NCI-H82 treated with DMSO at 0.1 percent for 48 hours (cell line): ENCODE measurements around the gene TMEM233.

Source experiments
- DNase-seq: peaks from one replicate; lab custom pipeline; 2025; ENCODE audit not compliant: unreplicated experiment; lab: John Stamatoyannopoulos, UW

The TMEM233 gene

DNA sequence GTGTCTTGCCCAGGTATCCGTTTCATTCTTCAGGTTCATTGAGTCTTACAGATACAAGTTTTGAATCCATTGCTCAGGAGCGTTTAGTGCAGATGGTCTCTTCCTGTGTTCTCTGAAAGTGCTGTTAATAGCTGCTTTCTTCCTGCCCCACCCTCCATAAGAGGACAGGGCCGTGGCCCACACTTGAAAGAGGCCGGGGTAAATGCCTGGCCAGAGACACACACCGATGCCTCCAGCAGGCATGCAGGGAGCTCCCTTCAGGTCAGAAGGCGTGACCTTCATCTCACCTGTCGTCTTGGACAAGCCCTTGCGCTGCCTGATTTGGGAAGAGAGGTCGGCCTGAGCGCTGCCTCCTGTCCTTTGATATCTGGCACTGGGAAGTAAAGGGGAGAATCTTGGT lies 85.9 kb downstream of the TMEM233 start:
- no peak for DNase-seq

DNA sequence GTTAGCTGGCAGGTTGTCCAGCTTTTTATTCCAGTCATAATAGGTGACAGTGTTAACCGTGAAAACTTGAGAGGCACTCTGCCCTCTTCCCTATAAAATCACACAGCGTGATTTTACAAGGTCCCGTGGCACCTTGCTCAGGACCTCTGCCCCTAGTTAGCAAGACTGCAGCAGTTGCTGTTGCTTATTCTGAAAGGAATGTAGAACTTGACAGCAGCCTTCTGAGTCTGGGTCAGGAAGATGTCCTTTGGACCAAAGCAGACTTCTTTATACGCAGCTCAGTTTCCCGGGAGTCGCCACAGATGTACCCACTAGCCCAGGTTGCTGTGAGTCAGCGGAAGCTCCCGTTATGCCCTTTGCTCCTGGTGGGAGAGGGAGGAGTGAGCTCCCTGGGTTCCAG lies 87.5 kb downstream of the TMEM233 start:
- no peak for DNase-seq

DNA sequence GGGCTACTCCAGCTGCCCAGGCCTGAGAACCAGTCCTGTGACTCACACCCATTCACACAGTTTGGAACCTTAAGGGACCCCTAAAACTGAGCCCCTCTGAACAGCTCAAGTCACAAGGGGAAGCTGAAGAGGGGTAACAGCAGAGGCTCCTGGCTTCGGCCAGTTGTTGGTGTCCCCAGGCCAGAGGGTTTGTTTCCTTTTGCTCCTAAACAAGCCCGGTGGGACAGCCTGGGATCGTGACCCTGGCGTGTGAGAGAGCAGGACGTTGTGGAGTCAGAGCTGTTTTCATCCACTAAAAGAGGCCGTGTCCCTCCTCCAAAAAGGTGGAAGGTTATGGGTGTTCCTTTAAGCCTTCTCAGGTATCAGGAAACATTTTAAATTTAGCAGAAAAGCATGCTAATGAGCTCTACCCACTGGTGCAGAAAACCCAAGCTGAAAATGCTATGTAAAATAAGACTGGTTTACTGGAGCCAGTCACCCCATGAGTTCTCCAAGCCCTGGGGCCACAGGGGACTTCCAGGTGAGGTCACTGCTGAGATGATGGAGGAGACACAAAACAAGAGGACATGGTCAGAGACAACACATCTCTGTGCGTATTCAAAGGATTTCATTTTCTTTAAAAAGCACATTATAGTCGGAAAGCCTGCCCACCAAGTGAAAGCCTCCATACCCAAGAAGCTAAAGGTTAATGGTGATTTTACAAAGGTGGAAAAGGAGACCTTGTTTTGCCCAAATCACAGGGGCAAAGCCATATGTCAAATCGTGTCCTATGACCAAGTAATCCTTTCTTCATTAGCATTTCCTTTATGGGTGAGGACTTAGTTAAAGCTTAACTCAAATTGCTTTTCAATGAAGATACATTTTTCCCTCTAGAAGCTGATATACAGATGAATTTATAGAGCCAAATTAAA lies 88.4 kb downstream of the TMEM233 start:
- no peak for DNase-seq

DNA sequence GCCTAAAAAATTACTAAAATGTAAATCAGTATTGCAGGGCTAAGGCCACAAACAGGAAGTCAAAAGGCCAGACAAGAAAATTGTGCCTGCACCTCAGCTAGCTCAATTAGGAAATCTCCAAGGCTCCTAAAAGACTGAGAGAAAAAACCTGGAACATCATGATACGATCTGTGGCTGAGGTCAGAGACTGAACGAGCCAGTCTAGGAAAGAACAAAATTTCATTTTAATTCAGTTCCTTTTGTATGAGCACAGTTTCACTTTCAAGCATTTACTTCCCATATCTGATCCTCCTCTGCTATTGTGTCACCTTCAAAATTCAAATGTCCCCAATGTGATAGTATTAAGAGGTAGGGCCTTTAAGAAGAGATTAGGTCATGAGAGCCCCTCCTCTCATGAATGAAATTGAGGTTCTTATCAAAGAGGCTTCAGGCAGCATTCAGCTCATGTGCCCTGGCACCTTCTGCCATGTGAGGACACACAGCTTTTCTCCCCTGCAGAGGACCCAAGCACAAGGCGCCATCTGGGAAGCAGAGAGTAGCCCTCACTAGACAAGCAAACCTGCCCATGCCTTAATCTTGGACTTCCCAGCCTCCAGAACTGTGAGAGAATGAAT lies 89.2 kb downstream of the TMEM233 start:
- no peak for DNase-seq

DNA sequence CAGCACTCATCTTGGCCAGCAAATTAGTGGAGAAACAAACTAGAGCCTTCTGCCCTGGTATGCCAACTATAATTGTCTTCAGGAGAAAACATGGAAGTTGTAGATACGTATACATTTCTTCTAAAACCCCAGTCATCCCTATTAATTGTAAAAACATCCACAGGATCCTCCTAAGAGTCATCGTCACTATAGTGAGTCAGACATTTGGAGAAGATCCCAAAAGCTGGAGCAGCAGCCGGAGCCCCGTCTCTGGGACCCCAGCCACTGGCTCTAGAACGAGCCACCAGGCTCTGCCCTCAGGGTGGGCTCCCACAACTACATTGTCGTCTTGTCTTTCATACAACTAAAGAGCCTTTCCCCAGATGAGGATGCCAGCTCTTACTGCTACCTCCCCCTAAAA lies 89.8 kb downstream of the TMEM233 start:
- DNase-seq: no peak

DNA sequence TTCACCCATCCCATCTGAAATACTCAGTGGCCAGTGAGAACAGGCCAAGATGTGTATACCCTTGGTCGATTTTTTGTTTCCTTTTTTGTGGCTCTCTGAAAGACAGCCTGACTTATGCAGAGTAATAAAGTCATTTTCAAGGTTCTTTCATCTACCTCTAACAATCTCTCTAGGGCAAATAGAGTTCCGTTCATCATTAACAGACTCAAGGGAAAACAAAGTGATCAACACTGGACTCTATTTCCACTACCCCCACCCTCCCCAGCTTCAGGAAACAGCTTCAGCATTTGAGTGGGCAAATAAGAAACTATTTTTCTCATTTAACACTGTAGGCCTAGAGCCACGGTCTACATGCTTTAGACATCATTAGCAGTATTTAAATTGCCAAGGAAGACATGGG lies 90.2 kb downstream of the TMEM233 start:
- DNase-seq: no peak

DNA sequence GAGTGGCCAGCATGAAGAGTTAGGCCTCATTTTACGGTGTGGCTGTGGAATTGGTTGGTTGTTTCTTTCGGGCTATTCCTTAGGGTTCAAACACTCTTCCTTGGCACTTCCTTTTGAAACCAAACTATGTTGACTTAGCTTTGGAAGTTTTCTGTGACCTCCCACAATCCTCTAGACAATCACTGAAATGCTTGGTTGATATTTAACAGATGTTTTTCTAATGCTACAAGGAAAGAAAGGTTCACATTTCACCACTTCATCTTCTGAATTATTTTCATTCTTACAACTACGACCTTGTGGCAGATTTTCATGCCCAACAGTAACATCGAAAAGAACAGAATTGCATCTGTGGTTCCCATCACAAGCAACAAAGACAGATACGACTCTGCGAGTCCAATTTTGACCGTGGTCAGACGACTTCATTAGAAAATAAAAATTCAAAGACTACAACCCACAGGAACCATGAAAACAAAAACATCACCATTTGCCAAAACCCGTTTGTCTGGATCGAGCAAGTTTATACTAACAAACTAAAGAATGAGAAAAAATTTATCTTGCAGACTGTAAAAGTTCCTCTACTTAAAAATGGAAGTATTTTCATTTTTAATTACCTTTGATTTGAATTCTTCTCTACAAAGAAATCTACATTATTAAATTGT lies 91.3 kb downstream of the TMEM233 start:
- DNase-seq: no peak

DNA sequence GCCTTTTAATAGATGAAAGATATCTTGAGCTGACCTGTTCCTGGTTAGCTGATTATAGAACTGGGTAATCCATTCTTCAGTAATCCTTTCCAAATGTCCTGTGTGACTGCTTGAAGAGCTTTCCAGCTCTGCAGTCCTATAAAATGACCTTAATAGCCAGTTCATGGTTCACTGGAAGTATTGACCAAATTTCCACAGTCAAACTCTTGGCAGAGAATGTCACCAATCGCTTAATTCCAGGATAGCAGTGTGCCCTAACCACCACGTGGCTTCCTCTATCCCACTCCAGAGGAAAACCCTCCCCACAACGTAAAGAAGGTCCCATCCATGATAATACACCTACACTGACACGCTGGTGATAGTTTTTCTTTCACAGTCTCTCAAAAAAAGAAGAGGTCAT lies 91.8 kb downstream of the TMEM233 start:
- no peak for DNase-seq

DNA sequence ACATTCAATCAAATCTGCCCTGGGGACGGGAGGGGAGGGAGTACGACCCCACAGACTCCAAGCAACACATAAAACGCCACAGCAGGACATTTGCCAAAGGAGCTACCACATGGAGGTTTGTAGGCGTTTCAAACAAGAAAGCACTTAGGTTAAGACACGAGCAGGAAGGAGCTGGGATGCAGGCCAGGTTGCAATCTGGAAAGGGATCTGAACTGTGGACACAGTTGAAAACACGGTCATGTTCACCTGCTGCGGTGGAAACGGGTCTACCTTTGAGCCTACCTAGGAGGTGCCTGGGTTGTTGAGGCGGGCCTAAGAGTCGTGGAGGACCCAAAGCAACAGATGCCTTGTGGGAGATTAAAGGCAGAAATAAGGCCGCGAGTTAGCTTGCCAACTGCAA lies 92.8 kb downstream of the TMEM233 start:
- DNase-seq: no peak

DNA sequence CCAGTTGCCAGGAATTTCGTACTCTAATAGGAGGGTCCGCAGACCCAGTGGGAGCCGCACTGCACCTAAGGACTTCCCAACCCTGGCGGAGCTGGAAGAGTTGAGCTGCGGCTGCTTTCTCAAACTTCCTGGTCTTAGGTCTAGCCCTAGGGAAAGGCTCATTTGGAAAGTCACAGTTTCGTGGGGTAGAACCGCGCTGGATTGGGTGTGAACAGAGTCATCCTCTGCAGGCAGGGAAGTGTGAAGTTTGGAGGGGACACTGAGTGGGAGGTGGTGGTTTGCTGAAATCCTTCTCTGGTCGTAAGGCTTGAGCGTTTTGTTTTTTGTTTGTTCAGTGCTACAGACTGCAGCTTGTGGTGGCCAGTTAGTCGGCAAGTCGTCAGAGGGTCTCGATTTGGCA lies 93.2 kb downstream of the TMEM233 start:
- DNase-seq: no peak

DNA sequence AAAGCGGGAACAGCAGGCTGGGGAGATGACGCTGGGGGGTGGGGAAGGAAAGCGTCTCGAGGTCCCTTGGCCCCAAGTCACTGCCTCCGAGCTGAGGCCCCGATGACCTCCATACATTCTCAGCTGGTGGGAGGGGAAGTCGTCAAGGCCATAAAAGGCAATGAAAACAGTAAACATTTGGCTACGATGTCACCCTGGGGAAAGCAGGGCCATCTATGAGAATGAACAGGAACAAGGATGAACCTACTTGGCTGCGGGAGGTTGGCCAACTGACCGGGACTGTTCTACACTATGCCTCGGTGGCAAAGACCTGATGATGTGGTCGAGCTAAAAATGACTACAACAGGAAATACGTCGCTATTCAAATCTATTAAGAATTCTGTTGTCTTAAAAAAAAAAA lies 93.8 kb downstream of the TMEM233 start:
- no peak for DNase-seq

DNA sequence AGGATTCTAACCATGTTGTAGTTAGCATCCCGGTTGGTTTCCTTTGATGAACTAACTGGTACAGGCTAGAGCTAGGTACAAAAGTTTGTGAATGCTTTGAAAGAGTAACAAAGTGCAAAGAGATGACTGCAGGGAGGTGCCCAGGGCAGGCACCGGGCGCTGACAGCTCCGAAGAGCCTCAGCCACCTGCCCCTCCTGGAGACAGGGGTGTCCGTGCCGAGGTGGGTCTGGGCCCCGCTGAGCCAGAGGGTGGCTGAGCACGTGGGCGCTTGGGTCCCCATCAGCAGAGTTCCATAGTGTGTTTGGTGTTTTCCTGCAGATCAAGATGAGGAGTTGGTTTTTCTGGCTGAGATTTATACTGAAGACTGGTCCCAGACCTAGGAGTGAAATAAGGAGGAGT lies 94.3 kb downstream of the TMEM233 start:
- no peak for DNase-seq

DNA sequence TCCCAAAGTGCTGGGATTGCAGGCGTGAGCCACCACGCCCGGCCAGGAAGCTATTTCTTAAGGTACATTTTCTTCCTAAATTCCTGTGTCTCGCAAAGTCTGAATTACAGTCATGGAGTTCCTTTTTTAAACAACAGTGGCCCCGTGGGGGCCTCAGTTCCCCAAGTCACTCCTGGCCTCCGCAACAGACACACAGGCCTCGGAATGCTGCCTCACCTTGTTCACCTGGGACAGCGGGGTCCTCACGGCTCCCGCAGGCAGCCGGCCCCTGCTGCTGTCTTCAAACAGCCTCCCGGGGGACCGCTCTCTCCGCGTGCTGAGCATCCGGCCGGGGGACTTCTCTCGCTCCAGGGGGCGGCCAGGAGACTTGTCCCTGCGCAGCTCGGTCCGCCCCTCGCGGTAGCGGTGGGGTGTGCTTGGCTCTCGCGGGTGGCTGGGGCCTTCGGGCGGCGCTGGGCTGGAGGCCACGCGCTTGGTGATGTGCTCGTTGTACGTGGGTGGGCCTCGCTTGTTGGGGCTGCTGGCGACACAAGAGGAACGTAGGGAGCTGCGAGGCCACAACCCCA lies 96.4 kb downstream of the TMEM233 start:
- DNase-seq: no peak

DNA sequence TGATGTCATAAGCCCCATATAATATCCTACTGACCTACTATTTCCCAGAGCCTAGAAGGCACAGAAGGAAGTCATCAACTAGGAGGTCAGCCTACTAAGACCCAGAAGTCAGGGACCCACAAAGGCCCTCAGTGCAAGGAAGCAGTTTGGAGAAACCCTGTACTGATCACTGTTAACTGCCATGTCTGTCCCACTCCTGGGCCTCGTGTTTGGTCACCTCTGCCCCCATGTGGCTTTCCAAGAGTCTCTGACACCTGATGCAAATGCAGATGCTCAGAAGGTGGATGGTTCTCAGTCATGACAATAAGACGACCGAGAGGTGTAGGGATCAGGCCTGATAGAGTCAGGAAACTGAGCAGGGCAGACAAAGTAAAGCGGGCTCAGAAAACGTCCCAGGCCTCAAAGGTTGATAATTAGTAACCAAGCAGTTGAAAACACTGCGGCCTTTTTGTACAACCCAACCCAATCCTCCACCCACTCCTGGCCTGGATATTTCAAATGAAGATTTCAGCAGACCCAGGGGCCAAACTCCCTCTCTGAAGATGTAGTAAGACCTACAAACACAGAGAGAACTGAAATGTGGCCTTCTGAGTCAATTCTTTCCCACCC lies 97.7 kb downstream of the TMEM233 start:
- DNase-seq: no peak

DNA sequence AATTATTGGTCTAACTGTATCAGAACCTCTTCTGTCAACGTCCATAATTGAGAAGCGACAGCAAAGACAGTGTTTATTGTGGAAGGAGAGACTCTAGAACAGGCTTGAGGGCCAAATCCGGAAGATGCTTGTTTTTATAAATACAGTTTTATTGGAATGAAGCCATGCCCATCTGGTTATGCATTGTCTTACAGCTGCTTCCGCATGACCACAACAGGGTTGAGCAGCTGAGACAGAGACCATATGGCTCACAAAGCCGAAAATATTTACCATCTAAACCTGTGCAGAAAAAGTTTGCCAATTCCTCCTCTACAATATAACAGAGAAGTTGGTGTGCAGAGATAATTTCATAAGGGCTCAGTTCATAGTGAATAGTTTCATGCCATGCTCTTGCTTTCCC lies 98.8 kb downstream of the TMEM233 start:
- peak; percentile 25 for DNase-seq
